Panc1 (cell line): ENCODE data around the gene DNAH12. TPM values are rescaled to one million over a fixed set of nuclear protein-coding genes. Genes with fewer than 3 reads are reported as not detected.

ENCODE experiments used
- ATAC-seq: fragments of 200-7000 bp; cut with Tn5 transposase; 2 replicates; pipeline ENCODE4 v1.9.1; 2020; ENCODE audit warnings: mild to moderate bottlenecking, moderate library complexity
- BruUV-seq: library from RNA; stranded (reverse); fragments of 400-500 nt; replicated peaks from 2 replicates; lab custom pipeline; 2021; lab: Mats Ljungman, UMichigan
- CTCF ChIA-PET: fragments of 300-600 bp; sonication (Branson Sonifier 250); formaldehyde crosslinking; loops from one replicate; lab custom pipeline; 2022; ENCODE audit warnings: antibody characterized with exemption; lab: Charles Lee
- POLR2A ChIA-PET: fragments of 300-600 bp; sonication (Branson Sonifier 250); formaldehyde crosslinking; loops from one replicate; lab custom pipeline; 2022; ENCODE audit warnings: antibody characterized with exemption; lab: Charles Lee
- DNase-seq: peaks from one replicate; pipeline ENCODE4 v3.0.0-alpha.2; 2010; ENCODE audit warnings: low read depth, low spot score
- H3K27ac ChIP-seq: 2 replicates; pipeline ENCODE4 v1.5.1; 2011; ENCODE audit warnings: mild to moderate bottlenecking, low read length, inconsistent platforms
- H3K27me3 ChIP-seq: fragments of 200-500 bp; sonication (Bioruptor generic); 2 replicates; pipeline ENCODE4 v1.6.0; 2014; ENCODE audit warnings: low read length, inconsistent platforms; ENCODE audit not compliant: control insufficient read depth, insufficient read depth
- H3K36me3 ChIP-seq: fragments of 200-500 bp; sonication (Bioruptor generic); 2 replicates; pipeline ENCODE4 v1.5.1; 2014; ENCODE audit warnings: inconsistent platforms, mild to moderate bottlenecking, low read length, moderate library complexity; ENCODE audit not compliant: control insufficient read depth, insufficient read depth
- H3K4me1 ChIP-seq: 2 replicates; pipeline ENCODE4 v1.5.1; 2011; ENCODE audit warnings: inconsistent platforms, mild to moderate bottlenecking, low read length, moderate library complexity; ENCODE audit not compliant: control insufficient read depth, insufficient read depth
- H3K4me3 ChIP-seq, 2 experiments: 2 replicates each; pipeline ENCODE4 v1.5.1; 2011 to 2012; ENCODE audit warnings: low read depth in 2 of 2, low read length in 2 of 2, mild to moderate bottlenecking in 2 of 2, inconsistent platforms in 1 of 2, moderate library complexity in 1 of 2
- H3K9me3 ChIP-seq: fragments of 200-500 bp; sonication (Bioruptor generic); 2 replicates; pipeline ENCODE4 v1.5.1; 2014; ENCODE audit warnings: low read depth, mild to moderate bottlenecking, inconsistent platforms, low read length, moderate library complexity; ENCODE audit not compliant: control insufficient read depth, insufficient read depth
- CTCF ChIP-seq: fragments of 450-650 bp; IDR thresholded peaks from 2 replicates; pipeline ENCODE4 v1.5.1; 2017; ENCODE audit warnings: mild to moderate bottlenecking
- POLR2AphosphoS5 ChIP-seq: IDR thresholded peaks from 2 replicates; pipeline ENCODE4 v1.6.1; 2012; ENCODE audit warnings: mild to moderate bottlenecking, low read depth, low read length, moderate library complexity
- REST ChIP-seq, 2 experiments: IDR thresholded peaks; 2 replicates each; pipeline ENCODE4 v1.6.1; 2011 to 2012; ENCODE audit warnings: low read depth in 2 of 2, control low read depth in 1 of 2, low read length in 1 of 2, mild to moderate bottlenecking in 1 of 2, moderate library complexity in 1 of 2; ENCODE audit not compliant: insufficient read depth in 1 of 2
- SIN3A ChIP-seq: IDR thresholded peaks from 2 replicates; pipeline ENCODE4 v1.6.1; 2012; ENCODE audit warnings: low read depth, mild to moderate bottlenecking, low read length, moderate library complexity, borderline replicate concordance; ENCODE audit not compliant: insufficient read depth
- TCF7L2 ChIP-seq: IDR thresholded peaks from 2 replicates; pipeline ENCODE4 v1.6.1; 2011; ENCODE audit warnings: mild to moderate bottlenecking, low read depth, low read length, inconsistent platforms
- in situ Hi-C: cut with HindIII; loops from 2 replicates; pipeline ENCODE4 v1.10.0; 2016; ENCODE audit warnings: low sequenced_read_pairs, low pct_unique_long_range_greater_than_20kb
- intact Hi-C: fragments of 100-400 bp; cut with micrococcal nuclease; formaldehyde crosslinking; loops from one replicate; pipeline ENCODE4 v1.10.0; 2022; ENCODE audit not compliant: unreplicated experiment
- total RNA-seq: library from RNA; stranded (reverse); gene quantifications from one replicate; pipeline ENCODE4 v1.2.1, GENCODE V29; 2021; ENCODE audit not compliant: unreplicated experiment

The DNAH12 gene
- total RNA-seq, 1 experiment from 2014 or later = 0.21 TPM

DNA sequence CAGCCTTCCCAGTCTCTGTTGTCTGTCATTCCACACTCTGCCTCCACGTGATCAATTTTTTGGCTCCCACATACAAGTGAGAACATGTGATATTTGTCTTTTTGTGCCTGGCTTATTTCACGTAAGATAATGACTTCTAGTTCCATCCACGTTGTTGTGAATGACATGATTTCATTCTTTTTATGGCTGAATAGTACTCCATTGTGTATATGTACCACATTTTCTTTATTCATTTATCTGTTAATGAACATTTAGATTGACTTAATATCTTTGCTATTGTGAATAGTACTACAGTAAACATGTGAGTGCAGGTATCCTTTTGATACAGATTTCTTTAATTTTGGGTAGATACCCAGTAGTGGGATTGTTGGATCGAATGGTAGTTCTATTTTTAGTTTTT lies 283.0 kb downstream of the DNAH12 start:
- H3K9me3 ChIP-seq = no peaks in the 10 kb centered on the region
- intact Hi-C loops = no loop called here
- in situ Hi-C loops = no loop called here
- H3K4me1 ChIP-seq = no peaks in the 10 kb centered on the region
- CTCF ChIA-PET = no interaction called here
- POLR2A ChIA-PET = no interaction called here
- peaks cover 17% of the 10 kb centered on the region; the same call in 1 of the 2 replicates for H3K36me3 ChIP-seq
- no peaks in the 10 kb centered on the region for H3K27me3 ChIP-seq
- H3K4me3 ChIP-seq = no peak overlapping the region
- ATAC-seq (no peak), DNase-seq (no peak)
- TF ChIP-seq SIN3A (no peak), POLR2AphosphoS5 (no peak), CTCF (no peak), TCF7L2 (no peak), REST (IDR thresholded peaks at IDR 0.05; ENCODE audit: insufficient read depth in 1 of 2, low read depth in 2 of 2, low read length in 1 of 2) (no peak)
- BruUV-seq = no TSS peak
- no peak overlapping the region for H3K27ac ChIP-seq

DNA sequence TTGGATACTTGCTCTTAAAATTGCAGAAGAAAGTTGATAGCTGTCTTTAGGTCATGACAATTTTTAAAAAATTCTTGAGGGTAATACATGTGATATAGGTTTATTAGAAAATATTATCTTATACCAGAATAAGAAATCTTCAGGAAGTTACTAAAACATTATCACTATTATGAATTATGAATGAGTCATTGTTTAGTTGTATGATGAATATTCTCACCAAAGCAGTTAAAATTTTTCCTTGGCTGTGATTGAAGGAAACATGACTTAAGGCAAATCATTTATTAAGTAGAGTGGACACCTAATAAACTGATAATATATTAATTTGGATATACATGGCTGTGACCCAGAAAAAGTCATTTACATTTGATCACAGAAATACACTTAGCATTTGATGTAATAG lies 286.5 kb downstream of the DNAH12 start:
- CTCF ChIA-PET = no interaction called here
- POLR2A ChIA-PET = no interaction called here
- Histone ChIP-seq H3K27me3 (no peaks in the 10 kb centered on the region), H3K4me1 (no peaks in the 10 kb centered on the region), H3K9me3 (no peaks in the 10 kb centered on the region), H3K4me3 (no peak overlapping the region), H3K36me3 (peaks cover 24% of the 10 kb centered on the region; the same call in 1 of the 2 replicates), H3K27ac (no peak overlapping the region)
- TF ChIP-seq POLR2AphosphoS5 = no peak
- no peak for TF ChIP-seq TCF7L2
- TF ChIP-seq CTCF = no peak
- TF ChIP-seq REST (IDR thresholded peaks at IDR 0.05; ENCODE audit: insufficient read depth in 1 of 2, low read depth in 2 of 2, low read length in 1 of 2) = no peak
- no peak for TF ChIP-seq SIN3A
- in situ Hi-C loops = no loop called here
- ATAC-seq (no peak), DNase-seq (no peak)
- intact Hi-C loops = no loop called here
- no TSS peak for BruUV-seq
